ENCODE measurements around the gene NOTCH3. TPM values are rescaled to one million over a fixed set of nuclear protein-coding genes. Genes with fewer than 3 reads are reported as not detected.
A peak's percentile ranks its signal among the peaks of the same experiment; 100 is the strongest.

Gene NOTCH3
- total and polyA plus RNA-seq, 2 donors (not counting 1 experiment from before 2014, with no cell fraction given), result 26.4 to 42.6 TPM

DNA sequence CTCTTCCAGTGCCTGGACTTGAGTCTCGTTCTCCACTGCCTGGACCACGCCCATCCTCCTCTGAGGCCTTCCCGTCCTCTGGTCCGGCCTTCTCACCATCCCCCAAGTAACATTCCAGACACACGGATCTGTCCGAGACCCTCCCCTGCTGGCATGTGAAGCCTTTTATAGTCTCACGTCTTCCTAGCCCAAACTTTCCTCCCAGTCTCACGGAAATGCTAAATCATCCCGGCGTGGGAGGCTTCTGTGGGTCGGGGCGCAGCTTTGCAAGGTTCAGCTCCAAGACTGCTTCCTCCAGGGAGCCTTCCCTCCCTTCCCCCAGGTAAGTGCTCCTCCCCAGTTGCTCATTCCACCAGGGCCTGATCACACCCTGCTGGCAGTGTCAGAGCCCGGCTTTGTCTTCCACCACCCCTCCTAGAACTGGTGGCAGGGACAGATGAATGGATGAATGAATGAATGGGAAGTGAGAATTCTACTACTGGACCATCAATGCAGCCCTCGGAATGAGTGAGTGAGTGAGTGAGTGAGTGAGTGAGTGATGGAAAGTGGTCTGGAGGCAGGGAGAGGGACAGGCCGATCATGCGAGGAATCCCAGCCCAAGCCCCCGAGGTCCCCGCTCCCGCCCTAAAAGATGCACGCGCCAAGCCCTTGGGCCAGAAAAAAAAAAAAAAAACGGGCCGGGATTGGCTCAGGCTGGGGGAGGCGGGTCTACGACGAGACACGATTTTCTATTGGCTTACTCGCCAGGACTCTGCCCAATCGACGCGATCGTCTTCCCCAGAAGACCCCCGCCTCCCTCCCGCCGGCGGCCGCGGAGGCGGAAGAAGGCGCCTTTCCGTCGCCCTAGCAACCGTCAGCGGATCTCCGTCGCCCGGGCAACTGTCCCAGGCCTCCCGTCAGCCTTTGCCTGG, 22.2 kb upstream of the NOTCH3 start:
- Histone ChIP-seq H3K27me3 (ENCODE audit: control insufficient read depth, insufficient read depth, low read length) (no peaks in the 10 kb centered on the region), H3K9ac (ENCODE audit: insufficient read depth, low read length) (peak overlapping the region; percentile 91), H3K79me2 (ENCODE audit: control insufficient read depth, insufficient read depth, low read length) (no peaks in the 10 kb centered on the region), H3K27ac (ENCODE audit: insufficient read depth, low read length) (peak overlapping the region; percentile 90), H3K9me3 (ENCODE audit: control insufficient read depth, insufficient read depth, low read depth, low read length) (no peaks in the 10 kb centered on the region), H3K36me3 (ENCODE audit: control insufficient read depth, insufficient read depth, low read length) (no peaks in the 10 kb centered on the region), H4K20me1 (ENCODE audit: control insufficient read depth, extremely low read depth, insufficient read depth, low read length) (no peaks in the 10 kb centered on the region), H3K4me1 (ENCODE audit: control insufficient read depth, extremely low read depth, insufficient read depth, low read length) (peaks cover 10% of the 10 kb centered on the region), H3K4me2 (ENCODE audit: extremely low read depth, insufficient read depth, low read length) (peak overlapping the region; percentile 90), H3K4me3 (replicated peaks in 1 of 4; ENCODE audit: control extremely low read depth in 1 of 4, insufficient read depth in 1 of 4, low read depth in 3 of 4, low read length in 4 of 4) (peak overlapping the region; percentile 56 to 75 (median 62)), H2AFZ (ENCODE audit: low read length) (peak overlapping the region; percentile 75)
- DNase-seq (ENCODE audit: low read depth in 2 of 2), result peak; percentile 95 to 96
- no peak for TF ChIP-seq EZH2 (IDR thresholded peaks at IDR 0.05; ENCODE audit: low read length, missing control alignments)
- TF ChIP-seq, protein P1, sequence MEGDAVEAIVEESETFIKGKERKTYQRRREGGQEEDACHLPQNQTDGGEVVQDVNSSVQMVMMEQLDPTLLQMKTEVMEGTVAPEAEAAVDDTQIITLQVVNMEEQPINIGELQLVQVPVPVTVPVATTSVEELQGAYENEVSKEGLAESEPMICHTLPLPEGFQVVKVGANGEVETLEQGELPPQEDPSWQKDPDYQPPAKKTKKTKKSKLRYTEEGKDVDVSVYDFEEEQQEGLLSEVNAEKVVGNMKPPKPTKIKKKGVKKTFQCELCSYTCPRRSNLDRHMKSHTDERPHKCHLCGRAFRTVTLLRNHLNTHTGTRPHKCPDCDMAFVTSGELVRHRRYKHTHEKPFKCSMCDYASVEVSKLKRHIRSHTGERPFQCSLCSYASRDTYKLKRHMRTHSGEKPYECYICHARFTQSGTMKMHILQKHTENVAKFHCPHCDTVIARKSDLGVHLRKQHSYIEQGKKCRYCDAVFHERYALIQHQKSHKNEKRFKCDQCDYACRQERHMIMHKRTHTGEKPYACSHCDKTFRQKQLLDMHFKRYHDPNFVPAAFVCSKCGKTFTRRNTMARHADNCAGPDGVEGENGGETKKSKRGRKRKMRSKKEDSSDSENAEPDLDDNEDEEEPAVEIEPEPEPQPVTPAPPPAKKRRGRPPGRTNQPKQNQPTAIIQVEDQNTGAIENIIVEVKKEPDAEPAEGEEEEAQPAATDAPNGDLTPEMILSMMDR (conservative IDR thresholded peaks at IDR 0.05 in 1 of 2, IDR thresholded peaks at IDR 0.05 in 1 of 2; ENCODE audit: low read depth in 1 of 2, low read length in 2 of 2), result no peak

DNA sequence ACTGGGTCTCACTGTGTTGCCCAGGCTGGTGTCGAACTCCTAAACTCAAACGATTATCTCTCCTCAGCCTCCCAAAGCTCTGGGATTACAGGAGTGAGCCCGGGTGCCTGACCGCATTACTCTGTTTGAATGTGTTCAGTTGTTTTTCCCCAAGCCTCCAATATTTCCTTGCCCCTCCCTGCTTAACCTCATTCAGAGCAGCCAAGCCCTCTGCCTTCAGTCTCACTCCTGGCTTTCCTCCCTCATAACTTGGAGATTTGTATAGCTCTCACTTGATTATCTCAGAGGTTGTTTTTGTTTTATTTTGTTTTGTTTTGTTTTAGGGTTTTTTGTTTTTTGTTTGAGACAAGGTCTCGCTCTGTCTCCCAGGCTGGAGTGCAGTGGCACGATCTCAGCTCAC, 20.0 kb upstream of the NOTCH3 start:
- no peaks in the 10 kb centered on the region for H3K27me3 ChIP-seq (ENCODE audit: control insufficient read depth, insufficient read depth, low read length)
- H3K4me1 ChIP-seq (ENCODE audit: control insufficient read depth, extremely low read depth, insufficient read depth, low read length), result peaks cover 10% of the 10 kb centered on the region
- no peak for TF ChIP-seq EZH2 (IDR thresholded peaks at IDR 0.05; ENCODE audit: low read length, missing control alignments)
- TF ChIP-seq, protein P1 (conservative IDR thresholded peaks at IDR 0.05 in 1 of 2, IDR thresholded peaks at IDR 0.05 in 1 of 2; ENCODE audit: low read depth in 1 of 2, low read length in 2 of 2), result no peak
- no peak for DNase-seq (ENCODE audit: low read depth in 2 of 2)
- H3K4me3 ChIP-seq (replicated peaks in 1 of 4; ENCODE audit: control extremely low read depth in 1 of 4, insufficient read depth in 1 of 4, low read depth in 3 of 4, low read length in 4 of 4), result no peak overlapping the region
- H3K9ac ChIP-seq (ENCODE audit: insufficient read depth, low read length), result no peak overlapping the region
- H3K9me3 ChIP-seq (ENCODE audit: control insufficient read depth, insufficient read depth, low read depth, low read length), result no peaks in the 10 kb centered on the region
- no peak overlapping the region for H3K4me2 ChIP-seq (ENCODE audit: extremely low read depth, insufficient read depth, low read length)
- H3K79me2 ChIP-seq (ENCODE audit: control insufficient read depth, insufficient read depth, low read length), result no peaks in the 10 kb centered on the region
- no peaks in the 10 kb centered on the region for H4K20me1 ChIP-seq (ENCODE audit: control insufficient read depth, extremely low read depth, insufficient read depth, low read length)
- no peaks in the 10 kb centered on the region for H3K36me3 ChIP-seq (ENCODE audit: control insufficient read depth, insufficient read depth, low read length)
- no peak overlapping the region for H3K27ac ChIP-seq (ENCODE audit: insufficient read depth, low read length)
- no peak overlapping the region for H2AFZ ChIP-seq (ENCODE audit: low read length)

DNA sequence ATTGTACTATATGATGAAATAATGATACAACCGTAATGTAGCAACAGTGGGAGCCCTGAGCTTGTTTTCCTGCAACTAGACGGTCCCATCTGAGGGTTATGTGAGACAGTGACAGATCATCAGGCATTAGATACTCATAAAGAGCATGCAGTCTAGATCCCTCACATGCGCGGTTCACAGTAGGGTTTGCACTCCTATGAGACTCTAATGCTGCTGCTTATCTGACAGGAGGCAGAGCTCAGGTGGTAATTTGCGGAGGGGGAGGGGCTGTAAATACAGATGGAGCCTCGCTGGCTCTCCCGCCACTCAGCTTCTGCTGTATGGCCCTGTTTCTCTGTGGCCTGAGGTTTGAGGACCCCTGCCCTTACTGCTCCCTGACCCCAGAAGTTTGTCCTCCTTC, 17.7 kb upstream of the NOTCH3 start:
- H3K36me3 ChIP-seq (ENCODE audit: control insufficient read depth, insufficient read depth, low read length), result no peaks in the 10 kb centered on the region
- no peaks in the 10 kb centered on the region for H3K79me2 ChIP-seq (ENCODE audit: control insufficient read depth, insufficient read depth, low read length)
- no peak overlapping the region for H2AFZ ChIP-seq (ENCODE audit: low read length)
- H3K4me2 ChIP-seq (ENCODE audit: extremely low read depth, insufficient read depth, low read length), result no peak overlapping the region
- H3K9me3 ChIP-seq (ENCODE audit: control insufficient read depth, insufficient read depth, low read depth, low read length), result no peaks in the 10 kb centered on the region
- DNase-seq (ENCODE audit: low read depth in 2 of 2), result no peak
- H3K27ac ChIP-seq (ENCODE audit: insufficient read depth, low read length), result no peak overlapping the region
- H3K9ac ChIP-seq (ENCODE audit: insufficient read depth, low read length), result no peak overlapping the region
- no peak for TF ChIP-seq EZH2 (IDR thresholded peaks at IDR 0.05; ENCODE audit: low read length, missing control alignments)
- TF ChIP-seq, protein P1 (conservative IDR thresholded peaks at IDR 0.05 in 1 of 2, IDR thresholded peaks at IDR 0.05 in 1 of 2; ENCODE audit: low read depth in 1 of 2, low read length in 2 of 2), result no peak
- H4K20me1 ChIP-seq (ENCODE audit: control insufficient read depth, extremely low read depth, insufficient read depth, low read length), result no peaks in the 10 kb centered on the region
- H3K27me3 ChIP-seq (ENCODE audit: control insufficient read depth, insufficient read depth, low read length), result no peaks in the 10 kb centered on the region
- no peak overlapping the region for H3K4me3 ChIP-seq (replicated peaks in 1 of 4; ENCODE audit: control extremely low read depth in 1 of 4, insufficient read depth in 1 of 4, low read depth in 3 of 4, low read length in 4 of 4)
- peaks cover 12% of the 10 kb centered on the region for H3K4me1 ChIP-seq (ENCODE audit: control insufficient read depth, extremely low read depth, insufficient read depth, low read length)
